ENCODE results near the gene FIZ1. TPM values are rescaled to one million over a fixed set of nuclear protein-coding genes. Genes with fewer than 3 reads are reported as not detected.
A peak's percentile ranks its signal among the peaks of the same experiment; 100 is the strongest.

The FIZ1 gene
- total RNA-seq, 4 donors from 2014 or later, result 4.8 to 11.7 (median 7.9) TPM

DNA sequence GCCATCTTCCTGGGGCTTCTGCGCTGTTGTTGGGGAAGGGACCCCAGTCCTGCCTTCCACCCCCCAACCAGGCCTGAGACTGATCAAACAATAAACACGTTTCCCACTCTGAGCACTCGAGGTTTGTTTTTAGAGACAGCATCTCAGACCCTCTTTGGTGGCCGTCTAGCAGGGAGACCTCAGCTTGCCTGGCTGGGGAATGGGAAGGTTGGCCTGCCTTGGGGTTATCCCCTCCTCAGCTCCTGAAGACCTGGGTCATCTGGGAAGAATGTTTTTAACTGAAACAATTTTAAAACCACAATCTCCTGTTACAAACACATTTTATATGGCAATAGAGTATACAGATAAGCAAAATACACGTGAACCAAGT, 46.2 kb upstream of the FIZ1 start:
- Histone ChIP-seq H3K4me3 (no peak overlapping the region), H3K27me3 (no peaks in the 10 kb centered on the region), H3K27ac (no peak overlapping the region), H3K9me3 (no peaks in the 10 kb centered on the region), H3K36me3 (peaks cover 0 to 21% (median 0%) of the 10 kb centered on the region in 3 donors), H3K4me1 (peaks cover 0 to 77% (median 37%) of the 10 kb centered on the region in 4 donors)
- no peak for DNase-seq (ENCODE audit: low spot score in 2 of 2)
- TF ChIP-seq POLR2A (IDR thresholded peaks at IDR 0.05) (no peak), EP300 (IDR thresholded peaks at IDR 0.05) (no peak)
- TF ChIP-seq, protein P1, sequence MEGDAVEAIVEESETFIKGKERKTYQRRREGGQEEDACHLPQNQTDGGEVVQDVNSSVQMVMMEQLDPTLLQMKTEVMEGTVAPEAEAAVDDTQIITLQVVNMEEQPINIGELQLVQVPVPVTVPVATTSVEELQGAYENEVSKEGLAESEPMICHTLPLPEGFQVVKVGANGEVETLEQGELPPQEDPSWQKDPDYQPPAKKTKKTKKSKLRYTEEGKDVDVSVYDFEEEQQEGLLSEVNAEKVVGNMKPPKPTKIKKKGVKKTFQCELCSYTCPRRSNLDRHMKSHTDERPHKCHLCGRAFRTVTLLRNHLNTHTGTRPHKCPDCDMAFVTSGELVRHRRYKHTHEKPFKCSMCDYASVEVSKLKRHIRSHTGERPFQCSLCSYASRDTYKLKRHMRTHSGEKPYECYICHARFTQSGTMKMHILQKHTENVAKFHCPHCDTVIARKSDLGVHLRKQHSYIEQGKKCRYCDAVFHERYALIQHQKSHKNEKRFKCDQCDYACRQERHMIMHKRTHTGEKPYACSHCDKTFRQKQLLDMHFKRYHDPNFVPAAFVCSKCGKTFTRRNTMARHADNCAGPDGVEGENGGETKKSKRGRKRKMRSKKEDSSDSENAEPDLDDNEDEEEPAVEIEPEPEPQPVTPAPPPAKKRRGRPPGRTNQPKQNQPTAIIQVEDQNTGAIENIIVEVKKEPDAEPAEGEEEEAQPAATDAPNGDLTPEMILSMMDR (IDR thresholded peaks at IDR 0.05), result no peak
- WGBS, 2 donors, result 65 to 68% methylated on average over 5 of the region's 5 CpGs

DNA sequence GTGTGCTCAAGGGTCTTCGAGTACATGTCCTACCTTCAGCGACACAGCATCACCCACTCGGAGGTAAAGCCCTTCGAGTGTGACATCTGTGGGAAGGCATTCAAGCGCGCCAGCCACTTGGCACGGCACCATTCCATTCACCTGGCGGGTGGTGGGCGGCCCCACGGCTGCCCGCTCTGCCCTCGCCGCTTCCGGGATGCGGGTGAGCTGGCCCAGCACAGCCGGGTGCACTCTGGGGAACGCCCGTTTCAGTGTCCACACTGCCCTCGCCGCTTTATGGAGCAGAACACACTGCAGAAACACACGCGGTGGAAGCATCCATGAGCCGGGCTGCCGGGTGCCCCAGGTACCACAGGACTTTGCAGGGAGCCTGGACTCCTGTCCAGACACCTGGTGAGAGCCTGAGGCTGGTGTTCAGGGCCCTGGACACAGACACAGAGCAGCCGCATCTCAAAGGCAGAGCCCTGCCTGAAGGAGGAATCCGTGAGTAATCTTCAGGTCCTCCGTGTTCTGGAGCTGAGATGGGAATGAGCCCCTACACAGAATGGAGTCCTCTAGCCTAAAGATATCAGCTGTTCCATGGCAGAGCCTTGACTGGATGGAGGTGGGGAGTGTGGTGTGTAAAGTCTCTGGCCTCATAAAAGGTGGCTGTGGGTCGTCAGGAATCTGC, 45.7 kb upstream of the FIZ1 start:
- 89 to 92% methylated on average over 28 of the region's 28 CpGs for WGBS, 2 donors
- H3K27ac ChIP-seq, result no peak overlapping the region
- no peak for DNase-seq (ENCODE audit: low spot score in 2 of 2)
- no peaks in the 10 kb centered on the region for H3K9me3 ChIP-seq
- no peaks in the 10 kb centered on the region for H3K27me3 ChIP-seq
- H3K4me1 ChIP-seq, result peaks cover 0 to 80% (median 42%) of the 10 kb centered on the region in 4 donors
- TF ChIP-seq EP300 (IDR thresholded peaks at IDR 0.05) (no peak), POLR2A (IDR thresholded peaks at IDR 0.05) (no peak)
- TF ChIP-seq, protein P1 (IDR thresholded peaks at IDR 0.05), result no peak
- peaks cover 0 to 16% (median 0%) of the 10 kb centered on the region in 3 donors for H3K36me3 ChIP-seq
- peak overlapping the region in 2 of 4 donors; percentile 88 to 93 for H3K4me3 ChIP-seq

DNA sequence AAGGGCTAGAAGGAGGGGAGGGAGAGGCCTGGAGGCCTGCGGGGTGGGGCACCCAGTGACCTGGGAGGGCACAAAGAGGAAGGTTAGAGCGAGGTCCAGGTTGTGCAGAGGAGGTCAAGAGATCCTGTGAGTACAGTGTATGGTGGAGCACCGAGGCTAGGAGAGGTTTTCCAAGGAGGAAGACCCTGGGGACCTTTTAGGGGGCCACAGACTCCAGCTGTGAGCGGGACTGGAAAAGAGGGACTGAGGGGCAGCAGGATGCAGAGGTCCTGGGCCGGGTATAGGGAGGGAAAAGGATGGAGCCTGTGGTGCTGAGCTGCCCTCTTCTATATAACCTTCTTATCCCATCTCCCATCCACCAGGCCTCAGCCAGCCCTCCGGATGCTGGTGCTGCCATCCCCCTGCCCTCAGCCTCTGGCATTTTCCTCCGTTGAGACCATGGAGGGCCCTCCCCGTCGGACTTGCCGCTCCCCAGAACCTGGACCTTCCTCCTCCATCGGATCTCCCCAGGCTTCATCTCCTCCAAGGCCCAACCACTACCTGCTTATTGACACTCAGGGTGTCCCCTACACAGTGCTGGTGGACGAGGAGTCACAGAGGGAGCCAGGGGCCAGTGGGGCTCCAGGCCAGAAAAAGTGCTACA, 45.0 kb upstream of the FIZ1 start:
- 46 to 47% methylated on average over 12 of the region's 12 CpGs for WGBS, 2 donors
- Histone ChIP-seq H3K4me3 (peak overlapping the region; percentile 62 to 93 (median 90)), H3K27ac (peak overlapping the region in 3 of 4 donors; percentile 95 to 98 (median 98)), H3K9me3 (no peaks in the 10 kb centered on the region), H3K27me3 (no peaks in the 10 kb centered on the region), H3K4me1 (peaks cover 0 to 80% (median 48%) of the 10 kb centered on the region in 4 donors), H3K36me3 (peaks cover 0 to 16% (median 0%) of the 10 kb centered on the region in 3 donors)
- TF ChIP-seq, protein P1 (IDR thresholded peaks at IDR 0.05), result no peak
- TF ChIP-seq POLR2A (IDR thresholded peaks at IDR 0.05), result no peak
- TF ChIP-seq EP300 (IDR thresholded peaks at IDR 0.05), result no peak
- no peak for DNase-seq (ENCODE audit: low spot score in 2 of 2)

DNA sequence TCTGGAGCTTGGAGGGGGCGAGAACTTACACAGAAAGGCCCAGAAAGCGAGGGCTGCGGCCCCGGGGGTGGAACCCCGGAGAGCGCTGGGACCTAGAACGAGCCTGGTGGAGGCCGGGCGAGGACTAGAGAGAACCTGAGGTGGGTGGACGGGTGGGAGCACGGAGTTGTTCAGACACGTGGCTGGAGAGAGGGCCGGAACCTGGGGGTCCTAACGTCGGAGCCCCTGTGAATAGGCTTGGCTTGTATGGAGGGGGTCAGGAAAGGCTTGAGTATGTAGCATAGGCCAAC, 44.5 kb upstream of the FIZ1 start:
- Histone ChIP-seq H3K9me3 (no peaks in the 10 kb centered on the region), H3K27ac (peak overlapping the region; percentile 55 to 98 (median 96)), H3K4me1 (peaks cover 0 to 80% (median 47%) of the 10 kb centered on the region in 4 donors), H3K36me3 (peaks cover 0 to 16% (median 0%) of the 10 kb centered on the region in 3 donors), H3K27me3 (no peaks in the 10 kb centered on the region), H3K4me3 (peak overlapping the region; percentile 62 to 93 (median 90))
- no peak for DNase-seq (ENCODE audit: low spot score in 2 of 2)
- TF ChIP-seq POLR2A (IDR thresholded peaks at IDR 0.05), result no peak
- no peak for TF ChIP-seq EP300 (IDR thresholded peaks at IDR 0.05)
- TF ChIP-seq, protein P1 (IDR thresholded peaks at IDR 0.05), result no peak
- WGBS, 2 donors, result 0 to 1% methylated on average over 15 of the region's 15 CpGs
